GM23248 (cell line): ENCODE data around the gene PPP1R13B. TPM values are rescaled to one million over a fixed set of nuclear protein-coding genes. Genes with fewer than 3 reads are reported as not detected.

Experiments
- DNase-seq: peaks from one replicate; pipeline ENCODE4 v3.0.0-alpha.2; 2015
- H2AFZ ChIP-seq: fragments of 200-600 bp; sonication (generic); 2 replicates; pipeline ENCODE4 v1.6.1; 2016; ENCODE audit warnings: antibody characterized with exemption
- H3F3A ChIP-seq: fragments of 200-600 bp; sonication (generic); 2 replicates; pipeline ENCODE4 v1.6.1; 2016; ENCODE audit warnings: mild to moderate bottlenecking, antibody characterized with exemption, mixed run types; ENCODE audit not compliant: insufficient read depth
- H3K27ac ChIP-seq: fragments of 200-600 bp; sonication (generic); 2 replicates; pipeline ENCODE4 v1.5.1; 2016; ENCODE audit warnings: mild to moderate bottlenecking
- H3K27me3 ChIP-seq: fragments of 200-600 bp; sonication (generic); replicated peaks from 2 replicates; pipeline ENCODE4 v1.6.1; 2016; ENCODE audit warnings: mild to moderate bottlenecking; ENCODE audit not compliant: insufficient read depth
- H3K36me3 ChIP-seq: fragments of 200-600 bp; sonication (generic); 2 replicates; pipeline ENCODE4 v1.6.1; 2016; ENCODE audit warnings: low read depth, mild to moderate bottlenecking
- H3K4me1 ChIP-seq: fragments of 200-600 bp; sonication (generic); 2 replicates; pipeline ENCODE4 v1.6.1; 2016; ENCODE audit warnings: mild to moderate bottlenecking; ENCODE audit not compliant: insufficient read depth
- H3K4me2 ChIP-seq: fragments of 200-600 bp; sonication (generic); one replicate; pipeline ENCODE4 v1.6.1; 2016; ENCODE audit warnings: mild to moderate bottlenecking; ENCODE audit not compliant: unreplicated experiment
- H3K4me3 ChIP-seq: fragments of 200-600 bp; sonication (generic); 2 replicates; pipeline ENCODE4 v1.5.1; 2016; ENCODE audit warnings: mild to moderate bottlenecking
- H3K79me2 ChIP-seq: fragments of 200-600 bp; sonication (generic); 2 replicates; pipeline ENCODE4 v1.6.1; 2016; ENCODE audit warnings: mild to moderate bottlenecking; ENCODE audit not compliant: insufficient read depth
- H3K9ac ChIP-seq: fragments of 200-600 bp; sonication (generic); 2 replicates; pipeline ENCODE4 v1.6.1; 2016; ENCODE audit warnings: mild to moderate bottlenecking
- H3K9me2 ChIP-seq: fragments of 200-600 bp; sonication (generic); 2 replicates; pipeline ENCODE4 v1.6.1; 2016; ENCODE audit warnings: mixed run types, mild to moderate bottlenecking, moderate library complexity; ENCODE audit not compliant: insufficient read depth
- H3K9me3 ChIP-seq: fragments of 200-600 bp; sonication (generic); one replicate; pipeline ENCODE4 v1.6.1; 2017; ENCODE audit warnings: low read depth
- H4K20me1 ChIP-seq: fragments of 200-600 bp; sonication (generic); 2 replicates; pipeline ENCODE4 v1.6.0; 2016; ENCODE audit not compliant: insufficient read depth
- EZH2 ChIP-seq: fragments of 200-600 bp; sonication (generic); IDR thresholded peaks from 2 replicates; pipeline ENCODE4 v1.6.1; 2018; ENCODE audit warnings: antibody characterized with exemption, mild to moderate bottlenecking; ENCODE audit not compliant: insufficient read depth, poor library complexity, severe bottlenecking
- EZH2phosphoT487 ChIP-seq: fragments of 200-600 bp; sonication (generic); IDR thresholded peaks from 2 replicates; pipeline ENCODE4 v1.6.1; 2018; ENCODE audit warnings: antibody characterized with exemption, moderate library complexity, mild to moderate bottlenecking, low read depth; ENCODE audit not compliant: insufficient read depth
- WGBS, 2 experiments: methylation state at CpG; one replicate each; pipeline ENCODE4 v1.1.6; 2015 to 2017; ENCODE audit warnings: low lambda C conversion rate in 2 of 2, low coverage in 1 of 2; ENCODE audit errors: missing lambda C conversion rate in 2 of 2; 5-methylcytosine and 5-hydroxymethylcytosine counted together
- in situ Hi-C: fragments of 300-500 bp; cut with MboI; formaldehyde crosslinking; loops from 2 replicates; pipeline ENCODE4 v1.15.0; 2020
- polyA plus RNA-seq: library from polyadenylated mRNA; unstranded; fragments of >200 nt; fragmentation: Nextera tagmentation; extraction: Ambion mirVana; gene quantifications from 2 replicates; pipeline ENCODE4 v1.2.1, GENCODE V29; 2016
- total RNA-seq: library from RNA; depleted of rRNA; stranded (reverse); fragments of >200 nt; shearing (Covaris generic); gene quantifications from 2 replicates; pipeline ENCODE4 v1.2.3, GENCODE V29; 2014

Gene PPP1R13B
- total and polyA plus RNA-seq, 2 experiments from 2014 or later = 2.0 to 4.6 TPM

DNA sequence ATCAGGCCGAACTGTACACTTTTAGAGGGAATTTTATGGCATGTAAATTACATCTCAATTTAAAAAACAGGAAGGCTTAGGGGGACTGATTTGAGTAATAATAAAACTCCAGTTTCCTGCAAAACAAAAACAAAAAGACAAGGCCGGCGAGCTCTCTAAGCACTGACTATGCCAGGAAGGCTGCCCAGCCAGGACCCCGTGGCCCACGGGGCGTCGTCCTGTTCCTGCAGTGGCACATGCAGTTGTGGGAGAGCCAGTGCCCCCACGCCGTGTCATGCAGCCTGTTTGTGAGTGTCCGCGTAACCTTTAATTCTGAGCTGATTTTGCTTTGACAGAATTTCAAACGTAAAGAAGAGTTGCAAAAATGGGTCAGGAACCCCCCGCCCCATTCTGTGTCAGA is 142.7 kb downstream of the PPP1R13B start:
- Histone ChIP-seq H3K9ac (no peak overlapping the region), H4K20me1 (no peaks in the 10 kb centered on the region), H3F3A (peaks cover 8% of the 10 kb centered on the region), H3K36me3 (peaks cover 12% of the 10 kb centered on the region; the same call in 1 of the 2 replicates), H3K4me3 (no peak overlapping the region), H3K27ac (no peak overlapping the region), H3K4me1 (no peaks in the 10 kb centered on the region), H3K79me2 (0 out of 2 replicates have a peak, but pooled peaks cover 6% of the 10 kb centered on the region), H3K4me2 (no peak overlapping the region), H3K27me3 (no peaks in the 10 kb centered on the region), H3K9me2 (no peaks in the 10 kb centered on the region), H3K9me3 (no peaks in the 10 kb centered on the region), H2AFZ (no peak overlapping the region)
- in situ Hi-C loops = no loop called here
- WGBS, 2 experiments = 98 to 99% methylated on average over 13 of the region's 13 CpGs
- TF ChIP-seq EZH2 (no peak), EZH2phosphoT487 (no peak)
- no peak for DNase-seq

DNA sequence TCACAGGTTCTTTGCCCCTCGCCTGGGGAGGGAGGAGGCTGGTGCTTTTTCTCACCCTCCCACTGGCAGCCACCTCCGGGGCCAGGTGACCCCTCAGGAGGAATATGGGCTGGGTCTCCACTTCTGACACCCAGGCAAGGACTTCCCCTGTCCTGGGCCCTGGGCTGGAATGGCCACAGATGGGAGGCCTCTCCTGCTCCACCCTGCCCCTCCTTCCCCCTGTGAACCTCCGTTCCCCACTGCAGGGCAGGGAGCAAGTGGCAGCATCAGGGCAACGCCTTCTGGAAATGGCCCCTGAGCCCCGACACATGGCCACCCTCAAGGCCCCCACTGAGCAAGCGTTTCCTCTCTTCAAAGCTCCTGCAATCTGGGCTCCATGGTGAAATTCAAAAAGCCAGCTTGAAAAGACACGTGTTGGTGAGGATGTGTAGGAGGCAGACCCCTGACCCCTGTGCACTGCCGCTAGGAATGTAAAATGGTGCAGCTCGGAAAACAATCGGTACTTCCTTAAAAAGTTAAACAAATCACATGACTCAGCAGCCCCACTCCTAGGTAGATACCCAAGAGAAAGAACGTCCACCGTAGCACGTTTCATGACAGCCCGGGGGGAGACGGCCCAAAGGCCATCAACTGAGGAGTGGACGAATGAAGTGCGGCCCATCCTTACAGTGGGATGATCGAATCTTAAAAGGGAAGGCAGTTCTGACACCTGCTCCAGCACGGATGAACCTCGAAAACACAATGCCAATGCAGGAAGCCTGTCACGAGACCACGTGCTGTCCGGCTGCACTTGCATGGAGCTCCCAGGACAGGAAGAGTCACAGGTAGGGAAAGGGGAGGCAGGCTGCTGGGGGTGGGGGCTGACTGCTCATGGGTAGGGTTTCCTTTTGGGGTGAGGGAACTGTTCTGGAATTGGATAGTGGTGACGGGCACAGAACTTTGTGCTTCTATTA is 143.7 kb downstream of the PPP1R13B start:
- Histone ChIP-seq H3K36me3 (peaks cover 12% of the 10 kb centered on the region; the same call in 1 of the 2 replicates), H2AFZ (no peak overlapping the region), H3K27me3 (no peaks in the 10 kb centered on the region), H3K9me3 (no peaks in the 10 kb centered on the region), H3K79me2 (peaks cover 13% of the 10 kb centered on the region; the same call in 1 of the 2 replicates), H3K4me2 (no peak overlapping the region), H3F3A (peaks cover 5% of the 10 kb centered on the region; the same call in 1 of the 2 replicates), H3K9me2 (no peaks in the 10 kb centered on the region), H3K9ac (no peak overlapping the region), H3K4me3 (no peak overlapping the region), H3K4me1 (no peaks in the 10 kb centered on the region), H3K27ac (no peak overlapping the region), H4K20me1 (no peaks in the 10 kb centered on the region)
- no peak for TF ChIP-seq EZH2
- WGBS, 2 experiments = 86 to 90% methylated on average over 24 of the region's 24 CpGs
- DNase-seq = no peak
- in situ Hi-C loops = no loop called here

DNA sequence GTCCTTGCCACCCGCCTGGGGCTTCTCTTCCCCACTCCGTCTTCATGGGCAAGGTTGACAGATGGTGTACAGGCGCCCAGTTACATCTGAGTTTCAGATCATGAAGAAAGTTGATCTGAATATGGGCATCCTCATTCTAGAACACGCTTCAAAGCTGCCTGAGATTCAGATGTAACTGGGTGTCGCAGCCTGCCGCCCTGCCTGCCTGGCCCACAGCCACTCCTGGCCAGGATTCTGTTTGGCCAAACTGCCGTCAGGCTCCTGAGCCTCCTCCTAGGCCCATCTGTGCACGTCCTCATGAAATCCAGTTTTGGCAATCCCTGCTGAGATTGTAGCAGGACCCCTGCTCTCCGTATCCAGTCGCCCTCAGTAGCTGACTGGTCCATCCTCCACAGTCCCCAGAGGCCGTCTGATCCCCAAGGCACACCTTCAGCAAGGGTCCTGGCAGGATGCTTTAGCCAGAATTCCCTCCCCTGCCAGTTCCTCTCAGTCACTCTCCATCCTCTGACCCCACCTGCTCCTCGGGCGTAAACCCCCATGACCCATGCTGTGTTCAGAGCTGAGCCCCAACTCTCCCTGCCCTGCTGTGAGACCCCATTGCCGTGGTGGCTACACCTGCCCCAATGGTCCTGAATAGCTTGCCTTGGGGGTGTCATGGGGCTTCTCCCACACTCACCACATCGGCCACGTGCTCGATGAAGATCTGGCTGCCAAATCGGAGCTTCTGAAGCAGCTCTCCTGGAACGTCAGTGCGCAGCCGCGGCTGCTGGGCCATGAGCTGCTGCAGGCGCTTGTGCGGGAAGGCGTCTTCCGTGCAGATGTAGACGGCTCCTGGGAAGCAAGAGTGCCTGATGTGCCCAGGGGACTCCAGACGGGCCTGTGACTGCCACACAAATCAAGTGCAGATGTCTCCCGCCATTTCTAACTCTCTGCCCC is 144.6 kb downstream of the PPP1R13B start:
- Histone ChIP-seq H3K27ac (no peak overlapping the region), H3K79me2 (peaks cover 22% of the 10 kb centered on the region), H3K9me2 (no peaks in the 10 kb centered on the region), H4K20me1 (no peaks in the 10 kb centered on the region), H3K4me2 (no peak overlapping the region), H3K4me1 (no peaks in the 10 kb centered on the region), H3F3A (peaks cover 5% of the 10 kb centered on the region; the same call in 1 of the 2 replicates), H3K36me3 (peaks cover 12% of the 10 kb centered on the region; the same call in 1 of the 2 replicates), H3K4me3 (no peak overlapping the region), H3K9ac (no peak overlapping the region), H3K9me3 (no peaks in the 10 kb centered on the region), H3K27me3 (no peaks in the 10 kb centered on the region), H2AFZ (no peak overlapping the region)
- DNase-seq = no peak
- 77 to 80% methylated on average over 29 of the region's 29 CpGs for WGBS, 2 experiments
- in situ Hi-C loops = no loop called here
- TF ChIP-seq EZH2phosphoT487 = no peak
- no peak for TF ChIP-seq EZH2

DNA sequence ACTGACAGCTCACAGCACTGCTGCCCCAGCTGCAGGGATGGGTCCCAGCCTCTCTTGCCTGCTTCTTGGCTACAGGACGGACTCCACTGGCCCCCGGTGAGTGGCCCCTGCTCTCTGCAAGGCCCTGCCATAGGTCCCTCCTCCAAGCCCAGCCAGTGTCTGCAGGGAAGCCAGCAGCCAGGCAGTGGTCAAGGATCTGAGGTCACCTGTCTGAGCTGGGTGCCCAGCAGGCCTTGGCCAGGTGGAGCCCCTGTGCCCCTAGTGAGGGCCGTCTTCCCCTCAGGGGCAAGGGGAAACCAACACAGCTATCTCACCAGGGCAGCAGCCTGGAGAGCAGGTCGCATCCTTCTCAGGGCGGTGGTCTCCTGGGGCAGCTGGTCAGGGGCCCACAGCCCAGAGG is 145.3 kb downstream of the PPP1R13B start:
- peaks cover 5% of the 10 kb centered on the region; the same call in 1 of the 2 replicates for H3F3A ChIP-seq
- no peak overlapping the region for H3K27ac ChIP-seq
- no peak for DNase-seq
- 62 to 85% methylated on average over 5 of the region's 5 CpGs for WGBS, 2 experiments
- no peaks in the 10 kb centered on the region for H3K9me3 ChIP-seq
- H3K4me1 ChIP-seq = no peaks in the 10 kb centered on the region
- H3K27me3 ChIP-seq = no peaks in the 10 kb centered on the region
- H3K79me2 ChIP-seq = peaks cover 29% of the 10 kb centered on the region
- no peak overlapping the region for H3K9ac ChIP-seq
- in situ Hi-C loops = no loop called here
- no peak overlapping the region for H2AFZ ChIP-seq
- H4K20me1 ChIP-seq = no peaks in the 10 kb centered on the region
- H3K36me3 ChIP-seq = peaks cover 12% of the 10 kb centered on the region; the same call in 1 of the 2 replicates
- no peak overlapping the region for H3K4me3 ChIP-seq
- no peak overlapping the region for H3K4me2 ChIP-seq
- TF ChIP-seq EZH2 (no peak), EZH2phosphoT487 (no peak)
- no peaks in the 10 kb centered on the region for H3K9me2 ChIP-seq
